Measurements from ENCODE around the gene MAST4. TPM values are rescaled to one million over a fixed set of nuclear protein-coding genes. Genes with fewer than 3 reads are reported as not detected.

Gene MAST4
- total and polyA plus RNA-seq, 2 of the 13 experiments (the other 11 are each of a cell fraction or from before 2014, with no cell fraction given), result 3.4 to 3.7 TPM

DNA sequence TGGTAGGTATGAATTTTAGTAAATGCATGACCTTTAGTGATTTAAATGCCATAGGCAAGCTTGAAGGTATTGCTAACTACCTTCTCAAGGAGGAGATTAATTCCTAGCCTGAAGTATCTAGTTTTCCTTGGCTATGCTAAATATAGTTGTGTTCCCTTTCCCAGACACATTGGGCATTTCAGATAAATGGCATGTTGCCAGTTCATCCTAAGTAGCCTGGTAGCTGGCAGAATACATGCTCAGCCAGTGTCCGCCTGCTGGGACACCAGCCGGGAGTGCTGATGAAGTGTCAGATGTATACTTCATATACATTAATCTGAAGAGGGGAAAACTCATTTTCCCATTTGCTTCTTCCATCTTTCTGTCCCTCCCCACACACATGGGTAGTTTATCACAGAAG, 196.9 kb downstream of the MAST4 start:
- no TSS peak for BruUV-seq (replicated peaks)

More for the DNA sequence above, 196.9 kb downstream of the MAST4 start:
- ChIA-PET CTCF (ENCODE audit: low intra/inter-chr PET ratio, low total read pairs) (no interaction called here), POLR2A (no interaction called here)
- Histone ChIP-seq H3K4me2 (ENCODE audit: low read depth, low read length) (no peak overlapping the region), H3K36me3 (replicated peaks in 1 of 2; ENCODE audit: control insufficient read depth in 1 of 2, insufficient read depth in 2 of 2, low read length in 2 of 2) (no peaks in the 10 kb centered on the region), H4K20me1 (ENCODE audit: insufficient read depth, low read length) (no peaks in the 10 kb centered on the region), H3K9me3 (ENCODE audit: low read length) (no peaks in the 10 kb centered on the region), H2AFZ (ENCODE audit: low read length) (no peak overlapping the region), H3K4me1 (ENCODE audit: insufficient read depth, low read length) (no peaks in the 10 kb centered on the region), H3K4me3 (replicated peaks in 1 of 3; ENCODE audit: insufficient read depth in 1 of 3, low read depth in 2 of 3, low read length in 3 of 3) (no peak overlapping the region), H3K9ac (ENCODE audit: insufficient read depth, low read depth, low read length) (no peak overlapping the region), H3K27me3 (ENCODE audit: control insufficient read depth in 1 of 2, insufficient read depth in 2 of 2, low read length in 2 of 2) (no peaks in the 10 kb centered on the region), H3K27ac (ENCODE audit: extremely low read length, insufficient read depth, low read length) (no peak overlapping the region), H3K79me2 (ENCODE audit: insufficient read depth, low read length) (no peaks in the 10 kb centered on the region)
- FAIRE-seq (no peak), DNase-seq (ENCODE audit: low spot score) (no peak), ATAC-seq (no peak)
- intact Hi-C loops (cut with micrococcal nuclease; ENCODE audit: unreplicated experiment), result no loop called here
- in situ Hi-C loops (cut with HindIII; ENCODE audit: extremely low pct_ligation_motif_present, low pct_unique_long_range_greater_than_20kb), result no loop called here
- 45% methylated on average over 2 of the region's 2 CpGs for WGBS (ENCODE audit: low lambda C conversion rate)
- TF ChIP-seq NRL (CRISPR knock-in tag; IDR thresholded peaks at IDR 0.05; ENCODE audit: borderline replicate concordance) (no peak), HOXA9 (CRISPR knock-in tag; IDR thresholded peaks at IDR 0.05; ENCODE audit: borderline replicate concordance) (no peak), IRX3 (CRISPR knock-in tag; IDR thresholded peaks at IDR 0.05; ENCODE audit: borderline replicate concordance, low read depth) (no peak), XRCC5 (optimal IDR thresholded peaks at IDR 0.05; ENCODE audit: low read length) (no peak), KIAA2018 (CRISPR knock-in tag; IDR thresholded peaks at IDR 0.05; ENCODE audit: borderline replicate concordance) (no peak), ZNF792 (CRISPR knock-in tag; IDR thresholded peaks at IDR 0.05) (no peak), SP140L (CRISPR knock-in tag; IDR thresholded peaks at IDR 0.05; ENCODE audit: borderline replicate concordance) (no peak)

All from HepG2 (cell line).